Neural progenitor cell (in vitro differentiated cells): ENCODE results near the gene CBL. TPM values are rescaled to one million over a fixed set of nuclear protein-coding genes. Genes with fewer than 3 reads are reported as not detected.

Experiments used
- DNase-seq: peaks from one replicate; pipeline ENCODE4 v3.0.0-alpha.2; 2016; ENCODE audit warnings: low spot score
- H2AFZ ChIP-seq: fragments of 200-600 bp; sonication (generic); replicated peaks from 2 replicates; pipeline ENCODE4 v1.6.1; 2016; ENCODE audit warnings: antibody characterized with exemption
- H3F3A ChIP-seq: fragments of 200-600 bp; sonication (generic); 2 replicates; pipeline ENCODE4 v1.6.1; 2016; ENCODE audit warnings: antibody characterized with exemption, low read depth
- H3K27ac ChIP-seq: fragments of 200-600 bp; sonication (generic); 2 replicates; pipeline ENCODE4 v1.5.1; 2016; ENCODE audit warnings: mild to moderate bottlenecking
- H3K27me3 ChIP-seq: fragments of 200-600 bp; sonication (generic); 2 replicates; pipeline ENCODE4 v1.6.1; 2016; ENCODE audit warnings: mild to moderate bottlenecking, moderate library complexity
- H3K36me3 ChIP-seq: fragments of 200-600 bp; sonication (generic); 2 replicates; pipeline ENCODE4 v1.5.1; 2016
- H3K4me1 ChIP-seq: fragments of 200-600 bp; sonication (generic); 2 replicates; pipeline ENCODE4 v1.6.1; 2016; ENCODE audit warnings: mixed run types
- H3K4me2 ChIP-seq: fragments of 200-600 bp; sonication (generic); 2 replicates; pipeline ENCODE4 v1.6.1; 2016
- H3K4me3 ChIP-seq: fragments of 200-600 bp; sonication (generic); 2 replicates; pipeline ENCODE4 v1.5.1; 2016
- H3K79me2 ChIP-seq: fragments of 200-600 bp; sonication (generic); 2 replicates; pipeline ENCODE4 v1.6.1; 2016; ENCODE audit warnings: low read depth
- H3K9ac ChIP-seq: fragments of 200-600 bp; sonication (generic); 2 replicates; pipeline ENCODE4 v1.6.1; 2016
- H3K9me3 ChIP-seq: fragments of 200-600 bp; sonication (generic); 2 replicates; pipeline ENCODE4 v1.5.1; 2016; ENCODE audit warnings: low read depth
- H4K20me1 ChIP-seq: fragments of 200-600 bp; sonication (generic); 2 replicates; pipeline ENCODE4 v1.6.1; 2016; ENCODE audit warnings: low read depth
- H3K27ac Mint-ChIP-seq: 3 replicates; pipeline ENCODE4 v1.8.0; 2021; ENCODE audit warnings: mixed read lengths
- H3K27me3 Mint-ChIP-seq: 2 replicates; pipeline ENCODE4 v1.8.0; 2022; ENCODE audit warnings: low read depth, mild to moderate bottlenecking, inconsistent platforms, moderate library complexity, mixed read lengths; ENCODE audit not compliant: insufficient read depth
- H3K36me3 Mint-ChIP-seq: 3 replicates; pipeline ENCODE4 v1.8.0; 2021; ENCODE audit warnings: mixed read lengths
- H3K4me1 Mint-ChIP-seq: 3 replicates; pipeline ENCODE4 v1.8.0; 2021; ENCODE audit warnings: mixed read lengths
- H3K4me3 Mint-ChIP-seq: 3 replicates; pipeline ENCODE4 v1.8.0; 2021; ENCODE audit warnings: mild to moderate bottlenecking, moderate library complexity, mixed read lengths
- H3K9me3 Mint-ChIP-seq: 3 replicates; pipeline ENCODE4 v1.8.0; 2020; ENCODE audit warnings: mixed read lengths
- EZH2 ChIP-seq: fragments of 200-600 bp; sonication (generic); IDR thresholded peaks from 2 replicates; pipeline ENCODE4 v1.6.1; 2017; ENCODE audit warnings: antibody characterized with exemption, mild to moderate bottlenecking, moderate library complexity
- EZH2phosphoT487 ChIP-seq: fragments of 200-600 bp; sonication (generic); IDR thresholded peaks from 2 replicates; pipeline ENCODE4 v1.6.1; 2017; ENCODE audit warnings: antibody characterized with exemption
- total RNA-seq: library from RNA; depleted of rRNA; stranded (reverse); fragments of >200 nt; gene quantifications from 2 replicates; pipeline ENCODE4 v1.2.3, GENCODE V29; 2015; ENCODE audit warnings: low replicate concordance
- TF ChIP-seq, protein P1 (sequence below): fragments of 200-600 bp; sonication (generic); IDR thresholded peaks from 2 replicates; pipeline ENCODE4 v1.5.1; 2017; ENCODE audit warnings: antibody characterized with exemption, mild to moderate bottlenecking

CBL gene
- total RNA-seq, 1 donor from 2014 or later, result 20.7 TPM

- Histone ChIP-seq H3K27ac (no peak overlapping the region), H2AFZ (no peak overlapping the region), H3F3A (no peaks in the 10 kb centered on the region), H3K4me3 (no peak overlapping the region), H3K27me3 (no peaks in the 10 kb centered on the region), H3K79me2 (no peaks in the 10 kb centered on the region), H3K9ac (no peak overlapping the region), H3K4me1 (no peaks in the 10 kb centered on the region), H3K4me2 (no peak overlapping the region), H3K36me3 (no peaks in the 10 kb centered on the region), H3K9me3 (no peaks in the 10 kb centered on the region), H4K20me1 (no peaks in the 10 kb centered on the region)
- DNase-seq, result no peak
- no peaks in the 10 kb centered on the region for H3K27me3 Mint-ChIP-seq
- H3K9me3 Mint-ChIP-seq, result peaks cover 6% of the 10 kb centered on the region
- peaks cover 35% of the 10 kb centered on the region for H3K36me3 Mint-ChIP-seq
- H3K4me1 Mint-ChIP-seq, result no peaks in the 10 kb centered on the region
- TF ChIP-seq, protein P1, sequence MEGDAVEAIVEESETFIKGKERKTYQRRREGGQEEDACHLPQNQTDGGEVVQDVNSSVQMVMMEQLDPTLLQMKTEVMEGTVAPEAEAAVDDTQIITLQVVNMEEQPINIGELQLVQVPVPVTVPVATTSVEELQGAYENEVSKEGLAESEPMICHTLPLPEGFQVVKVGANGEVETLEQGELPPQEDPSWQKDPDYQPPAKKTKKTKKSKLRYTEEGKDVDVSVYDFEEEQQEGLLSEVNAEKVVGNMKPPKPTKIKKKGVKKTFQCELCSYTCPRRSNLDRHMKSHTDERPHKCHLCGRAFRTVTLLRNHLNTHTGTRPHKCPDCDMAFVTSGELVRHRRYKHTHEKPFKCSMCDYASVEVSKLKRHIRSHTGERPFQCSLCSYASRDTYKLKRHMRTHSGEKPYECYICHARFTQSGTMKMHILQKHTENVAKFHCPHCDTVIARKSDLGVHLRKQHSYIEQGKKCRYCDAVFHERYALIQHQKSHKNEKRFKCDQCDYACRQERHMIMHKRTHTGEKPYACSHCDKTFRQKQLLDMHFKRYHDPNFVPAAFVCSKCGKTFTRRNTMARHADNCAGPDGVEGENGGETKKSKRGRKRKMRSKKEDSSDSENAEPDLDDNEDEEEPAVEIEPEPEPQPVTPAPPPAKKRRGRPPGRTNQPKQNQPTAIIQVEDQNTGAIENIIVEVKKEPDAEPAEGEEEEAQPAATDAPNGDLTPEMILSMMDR, result no peak
- no peak for TF ChIP-seq EZH2
- TF ChIP-seq EZH2phosphoT487, result no peak
- H3K27ac Mint-ChIP-seq, result no peak overlapping the region
- no peak overlapping the region for H3K4me3 Mint-ChIP-seq
These were observed 87.3 kb downstream of the CBL start for GRCh38 chr11:119293461-119293860.

DNA sequence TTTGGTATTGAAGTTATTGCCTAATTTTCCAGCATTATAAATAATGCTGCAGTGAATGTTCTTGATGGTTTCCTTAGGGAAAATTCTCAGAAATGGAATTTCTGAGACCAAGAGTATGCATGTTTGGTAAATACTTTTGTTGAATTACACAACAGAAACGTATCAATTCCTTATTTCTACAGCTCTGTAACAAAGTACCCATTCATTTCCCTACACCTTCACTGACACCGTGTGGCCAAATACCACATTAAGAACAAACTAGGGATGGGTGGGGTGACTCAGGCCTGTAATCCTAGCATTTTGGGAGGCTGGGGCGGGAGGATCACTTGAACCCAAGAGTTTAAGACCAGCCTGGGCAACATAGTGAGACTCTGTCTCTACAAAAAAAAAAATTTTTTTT lies 89.0 kb downstream of the CBL start:
- TF ChIP-seq EZH2, result no peak
- TF ChIP-seq, protein P1, result peak; percentile 7
- no peaks in the 10 kb centered on the region for H3K36me3 ChIP-seq
- H3K9me3 ChIP-seq, result no peaks in the 10 kb centered on the region
- H4K20me1 ChIP-seq, result no peaks in the 10 kb centered on the region
- H3K4me3 ChIP-seq, result no peak overlapping the region
- Mint-ChIP-seq H3K4me3 (no peak overlapping the region), H3K27me3 (no peaks in the 10 kb centered on the region), H3K36me3 (peaks cover 39% of the 10 kb centered on the region), H3K27ac (no peak overlapping the region), H3K4me1 (no peaks in the 10 kb centered on the region), H3K9me3 (peaks cover 6% of the 10 kb centered on the region)
- no peaks in the 10 kb centered on the region for H3K27me3 ChIP-seq
- no peaks in the 10 kb centered on the region for H3K4me1 ChIP-seq
- no peak overlapping the region for H3K27ac ChIP-seq
- no peak overlapping the region for H3K4me2 ChIP-seq
- H3K79me2 ChIP-seq, result no peaks in the 10 kb centered on the region
- no peak overlapping the region for H3K9ac ChIP-seq
- DNase-seq, result no peak
- H3F3A ChIP-seq, result no peaks in the 10 kb centered on the region
- no peak overlapping the region for H2AFZ ChIP-seq

GRCh38 chr11:119297938-119298337 lies 91.8 kb downstream of the CBL start:
- no peak overlapping the region for H3K27ac Mint-ChIP-seq

More at GRCh38 chr11:119297938-119298337, 91.8 kb downstream of the CBL start:
- H3K4me3 ChIP-seq, result no peak overlapping the region
- no peak overlapping the region for H3K4me2 ChIP-seq
- TF ChIP-seq, protein P1, result no peak
- TF ChIP-seq EZH2, result no peak
- TF ChIP-seq EZH2phosphoT487, result no peak
- Mint-ChIP-seq H3K27me3 (no peaks in the 10 kb centered on the region), H3K9me3 (no peaks in the 10 kb centered on the region), H3K4me1 (no peaks in the 10 kb centered on the region), H3K36me3 (peaks cover 41% of the 10 kb centered on the region), H3K4me3 (no peak overlapping the region)
- H4K20me1 ChIP-seq, result no peaks in the 10 kb centered on the region
- no peak overlapping the region for H2AFZ ChIP-seq
- no peaks in the 10 kb centered on the region for H3K4me1 ChIP-seq
- H3F3A ChIP-seq, result no peaks in the 10 kb centered on the region
- DNase-seq, result no peak
- no peaks in the 10 kb centered on the region for H3K79me2 ChIP-seq
- H3K27ac ChIP-seq, result no peak overlapping the region
- no peaks in the 10 kb centered on the region for H3K27me3 ChIP-seq
- no peak overlapping the region for H3K9ac ChIP-seq
- H3K9me3 ChIP-seq, result no peaks in the 10 kb centered on the region
- no peaks in the 10 kb centered on the region for H3K36me3 ChIP-seq
